Measurements from ENCODE around the gene TM2D3.

The TM2D3 gene, protein sequence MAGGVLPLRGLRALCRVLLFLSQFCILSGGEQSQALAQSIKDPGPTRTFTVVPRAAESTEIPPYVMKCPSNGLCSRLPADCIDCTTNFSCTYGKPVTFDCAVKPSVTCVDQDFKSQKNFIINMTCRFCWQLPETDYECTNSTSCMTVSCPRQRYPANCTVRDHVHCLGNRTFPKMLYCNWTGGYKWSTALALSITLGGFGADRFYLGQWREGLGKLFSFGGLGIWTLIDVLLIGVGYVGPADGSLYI

DNA sequence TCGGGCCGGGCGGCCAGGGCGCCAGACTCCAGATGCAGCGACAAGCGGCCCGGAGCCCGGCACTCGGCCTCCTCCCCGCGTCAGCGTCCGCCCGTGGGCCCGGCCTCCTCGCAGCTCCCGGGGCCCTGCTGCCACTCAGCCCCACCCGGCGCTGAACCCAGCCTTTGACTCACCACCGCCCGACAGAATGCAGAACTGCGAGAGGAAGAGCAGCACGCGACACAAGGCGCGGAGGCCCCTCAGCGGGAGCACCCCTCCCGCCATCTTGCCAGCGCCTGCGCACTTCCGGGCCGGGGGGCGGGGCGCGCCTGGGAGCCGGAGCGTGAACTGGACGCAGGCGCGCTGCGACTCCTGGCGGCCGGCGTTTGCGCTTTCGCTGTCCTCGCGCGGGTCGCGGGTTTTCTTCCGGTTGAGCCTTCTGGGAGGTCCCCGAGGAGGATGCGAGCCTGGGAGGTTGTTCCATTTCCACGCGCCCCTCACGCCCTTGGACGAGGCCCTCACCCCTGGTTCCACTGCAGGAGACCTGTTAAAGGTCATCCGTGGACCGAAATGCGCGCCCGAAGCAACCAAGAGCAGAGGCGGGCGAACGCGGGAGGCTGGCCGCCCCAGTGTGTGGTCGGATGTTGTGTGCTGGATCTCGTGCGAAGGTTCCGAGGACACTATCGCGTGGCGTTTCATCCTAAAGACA lies at the start of gene TM2D3:
TSS of gene TM2D3 (minus strand) at position 284 of the 688 bp plus-strand sequence. CDS start at position 264, 20 bp downstream.
- peak; percentile 87 to 95 (median 92) for DNase-seq

DNA sequence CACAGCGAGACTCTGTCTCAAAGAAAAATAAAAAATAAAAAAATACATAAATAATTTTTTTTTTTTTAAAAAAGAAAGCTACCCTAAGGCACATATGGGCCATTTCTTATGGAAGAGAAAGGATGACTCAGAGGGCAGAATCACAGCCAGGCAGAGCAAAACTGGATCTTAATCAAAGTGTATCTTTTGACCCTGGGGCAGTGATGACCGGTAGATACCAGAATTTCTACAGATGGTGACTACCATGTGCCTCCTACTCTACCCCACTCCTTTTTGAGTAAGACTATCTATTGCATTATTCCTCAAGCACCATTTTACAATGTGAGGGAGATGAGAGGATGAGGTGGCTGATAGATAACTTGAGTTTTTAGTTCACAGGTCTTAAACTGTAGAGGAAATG lies 46.1 kb upstream of the TM2D3 start:
- DNase-seq: no peak

GRCh38 chr15:101697488-101697887 lies 45.3 kb upstream of the TM2D3 start:
- DNase-seq: peak in 3 of 6 experiments; percentile 20 to 41 (median 30)

GRCh38 chr15:101696829-101697228 lies 44.6 kb upstream of the TM2D3 start:
- no peak for DNase-seq

GRCh38 chr15:101694261-101694660 lies 42.1 kb upstream of the TM2D3 start:
- DNase-seq: no peak

GRCh38 chr15:101692801-101693598 lies 40.8 kb upstream of the TM2D3 start:
- no peak for DNase-seq

DNA sequence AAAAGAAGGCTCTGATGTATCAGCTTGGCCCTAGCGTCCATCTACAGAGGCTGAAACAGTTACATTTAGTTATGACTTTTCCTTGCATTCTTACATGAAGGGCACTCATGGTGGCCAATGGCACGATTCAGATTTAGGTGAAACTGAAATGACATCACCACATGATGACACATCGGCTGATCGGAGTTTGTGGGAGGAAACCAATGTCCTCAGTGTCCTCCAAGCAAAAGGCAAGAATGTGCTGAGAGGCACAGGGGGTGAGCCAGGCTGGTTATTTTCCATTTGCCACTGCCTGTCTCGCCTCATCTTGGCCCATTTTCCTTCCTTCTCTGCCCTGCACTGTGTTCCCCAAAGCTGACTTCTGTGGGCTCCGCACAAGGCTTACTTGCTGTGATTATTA lies 37.7 kb upstream of the TM2D3 start:
- DNase-seq: no peak

DNA sequence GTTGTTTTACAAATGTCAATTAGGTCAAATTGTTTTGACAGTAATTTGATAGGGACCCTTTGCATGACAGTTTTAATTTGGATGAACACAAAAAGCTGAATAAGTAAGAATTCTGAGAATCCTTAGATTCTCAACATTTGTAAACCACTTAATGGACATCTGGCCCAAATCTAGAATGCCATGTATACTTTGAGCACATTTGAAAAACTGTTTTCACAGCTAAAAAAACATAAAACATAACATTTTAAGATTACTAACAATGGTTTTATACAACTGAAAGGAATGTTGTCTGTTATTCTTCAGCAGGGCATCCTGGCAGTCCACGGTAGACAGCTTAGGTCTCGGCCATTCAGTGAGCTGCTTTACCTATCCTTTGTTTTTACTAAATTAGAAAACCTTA lies 34.5 kb upstream of the TM2D3 start:
- DNase-seq: no peak

- no peak for DNase-seq
These were observed 32.7 kb upstream of the TM2D3 start for GRCh38 chr15:101684877-101685276.

- no peak for DNase-seq
These were observed 32.2 kb upstream of the TM2D3 start for GRCh38 chr15:101684384-101684783.

DNA sequence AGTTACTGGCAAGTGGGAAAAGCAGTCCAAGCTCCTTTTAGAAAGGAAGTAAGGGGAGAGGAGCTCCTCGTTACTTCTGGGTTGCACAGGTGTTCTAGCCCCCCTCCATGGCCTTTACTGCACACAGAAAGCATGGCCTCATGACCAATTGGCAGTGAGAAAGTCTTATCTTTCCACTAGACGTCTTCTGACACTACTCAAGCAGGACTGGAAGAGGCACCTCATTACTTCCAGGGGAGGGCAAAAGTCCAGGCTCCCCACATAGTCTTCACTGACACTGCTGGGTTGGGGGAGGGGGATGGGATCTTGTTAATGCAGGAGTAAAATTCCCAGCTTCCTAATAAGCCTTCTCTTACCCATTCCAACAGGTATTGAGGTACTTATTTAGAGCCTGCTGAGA lies 27.6 kb upstream of the TM2D3 start:
- no peak for DNase-seq

DNA sequence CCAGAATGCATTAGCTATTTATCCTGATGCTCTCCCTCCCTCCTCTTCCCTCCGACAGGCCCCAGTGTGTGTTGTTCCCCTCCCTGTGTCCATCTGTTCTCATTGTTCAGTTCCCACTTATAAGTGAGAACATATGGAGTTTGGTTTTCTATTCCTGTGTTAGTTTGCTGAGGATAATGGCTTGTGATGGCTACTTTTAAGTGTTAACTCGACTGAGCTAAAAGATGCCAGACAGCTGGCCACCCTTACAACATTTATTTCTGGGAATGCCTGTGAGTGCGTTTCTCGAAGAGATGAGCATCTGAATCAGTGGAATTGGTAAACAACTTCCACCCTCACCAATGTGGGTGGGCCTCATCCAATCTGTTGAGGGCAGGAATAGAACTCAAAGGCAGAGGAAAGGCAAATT lies 24.7 kb upstream of the TM2D3 start:
- DNase-seq: no peak

DNA sequence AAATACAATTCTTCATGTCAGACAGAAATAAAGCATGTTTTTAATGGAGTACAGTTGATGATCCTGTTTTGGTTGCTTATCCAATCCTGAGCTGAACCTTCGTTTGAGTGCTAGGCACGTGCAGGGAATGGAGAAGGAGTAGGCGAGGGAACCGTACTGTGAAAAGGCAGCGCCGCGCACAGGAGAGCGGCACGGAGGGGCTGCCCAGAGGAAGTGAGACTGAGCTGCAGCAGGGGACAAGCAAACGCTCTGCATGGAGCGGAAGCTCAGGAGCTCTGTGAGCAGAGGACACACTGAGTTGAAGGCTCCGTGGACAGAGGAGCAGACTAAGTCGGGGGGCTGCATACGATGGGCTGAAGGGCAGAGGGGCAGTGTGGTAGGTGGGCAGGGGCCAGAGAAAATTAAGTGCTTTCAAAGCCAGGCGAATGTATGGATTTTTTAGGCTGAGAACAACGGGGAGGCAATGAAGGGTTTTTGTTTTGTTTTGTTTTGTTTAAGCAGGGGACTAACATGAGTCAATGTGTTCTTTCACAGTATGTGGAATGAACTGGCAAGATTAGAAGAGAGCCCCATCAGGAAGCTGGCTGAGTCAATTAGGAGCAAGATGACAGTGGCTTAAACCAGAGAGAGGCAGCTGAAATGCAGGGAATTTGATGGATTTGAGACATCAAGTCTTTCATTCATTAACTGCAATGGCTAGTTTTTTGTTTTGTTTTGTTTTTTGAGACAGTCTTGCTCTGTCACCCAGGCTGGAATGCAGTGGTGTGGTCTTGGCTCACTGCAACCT lies 23.8 kb upstream of the TM2D3 start:
- no peak for DNase-seq

- no peak for DNase-seq
These were observed 22.8 kb upstream of the TM2D3 start for GRCh38 chr15:101675015-101675414.

DNA sequence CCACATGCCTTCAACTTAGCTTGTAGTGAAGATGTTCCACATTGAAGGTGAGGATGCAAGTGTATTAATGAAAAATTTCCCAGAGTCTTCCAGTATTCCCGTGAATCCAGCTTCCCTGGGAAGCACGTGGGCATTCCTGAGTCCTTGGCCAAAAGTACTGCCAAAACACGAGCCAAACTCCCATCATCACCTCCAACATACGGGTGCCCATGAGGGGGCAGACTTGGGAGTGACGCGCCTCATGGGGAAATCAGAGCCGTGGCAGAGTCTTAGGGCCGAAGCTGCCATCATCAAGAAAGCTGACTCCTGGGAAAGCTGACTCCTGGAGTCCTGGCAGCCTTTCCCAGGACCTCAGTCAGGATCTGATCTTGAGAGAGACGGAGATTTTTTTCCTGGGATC lies 20.1 kb upstream of the TM2D3 start:
- no peak for DNase-seq

DNA sequence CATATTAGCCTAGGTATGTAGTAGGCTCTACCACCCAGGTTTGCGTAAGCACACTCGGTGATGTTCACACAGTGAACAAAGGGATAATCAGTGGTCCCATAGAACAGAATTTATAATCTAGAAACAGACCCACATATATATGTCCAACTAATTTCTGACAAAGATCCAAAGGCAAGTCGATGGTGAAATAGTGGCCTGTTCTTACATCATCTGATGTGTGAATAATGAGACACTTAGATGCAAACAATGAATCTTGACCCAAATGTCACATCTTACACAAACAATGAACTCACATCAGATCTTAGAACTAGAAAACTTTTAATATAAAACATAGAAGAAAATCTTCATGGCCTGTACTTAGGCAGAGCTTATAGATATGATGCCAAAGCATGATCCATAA lies 17.6 kb upstream of the TM2D3 start:
- DNase-seq: no peak

DNA sequence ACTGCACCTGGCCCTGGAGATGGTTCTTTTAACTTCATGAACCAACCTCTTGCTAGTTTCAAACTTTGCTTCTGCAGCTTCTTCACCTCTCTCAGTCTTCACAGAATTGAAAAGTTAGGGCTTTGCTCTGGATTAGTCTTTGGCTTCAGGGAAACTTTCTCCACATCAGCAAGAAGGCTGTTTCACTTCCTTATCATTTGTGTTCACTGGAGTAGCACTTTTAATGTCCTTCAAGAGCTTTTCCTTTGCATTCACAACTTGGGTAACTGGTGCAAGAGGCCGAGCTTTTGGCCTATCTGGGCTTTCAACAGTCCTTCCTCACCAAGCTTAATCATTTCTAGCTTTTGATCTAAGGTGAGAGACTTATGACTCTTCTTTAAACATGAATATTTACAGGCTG lies 15.7 kb upstream of the TM2D3 start:
- DNase-seq: no peak

DNA sequence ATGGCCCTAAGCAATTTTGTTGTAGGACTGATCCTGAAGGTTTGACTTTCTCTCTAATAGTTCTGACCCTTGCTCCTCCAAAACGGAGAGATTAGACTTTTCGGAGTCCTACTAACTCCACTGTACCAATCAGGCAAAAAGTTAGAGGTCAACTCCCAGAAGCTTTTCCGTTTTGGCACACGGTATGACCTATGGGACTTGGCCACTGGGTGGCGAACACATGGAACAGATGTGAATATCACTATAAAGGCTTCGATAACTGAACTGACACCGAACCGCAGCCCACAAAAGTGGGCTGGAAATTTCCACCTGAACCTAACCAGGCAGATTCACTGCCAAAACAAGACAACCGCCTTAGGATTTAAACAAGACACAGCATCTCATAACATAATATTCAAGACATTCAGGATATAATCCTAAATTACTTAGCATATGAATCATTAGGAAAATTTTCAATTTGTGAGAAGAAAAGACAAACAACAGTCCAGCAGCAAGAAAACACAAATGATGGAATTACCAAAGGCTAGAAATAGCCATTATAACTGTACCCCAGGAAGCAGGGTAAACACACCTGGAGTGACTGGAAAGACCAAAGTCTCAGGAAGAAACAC lies 12.2 kb upstream of the TM2D3 start:
- no peak for DNase-seq

GRCh38 chr15:101662203-101662602 lies 10.0 kb upstream of the TM2D3 start:
- DNase-seq: no peak

DNA sequence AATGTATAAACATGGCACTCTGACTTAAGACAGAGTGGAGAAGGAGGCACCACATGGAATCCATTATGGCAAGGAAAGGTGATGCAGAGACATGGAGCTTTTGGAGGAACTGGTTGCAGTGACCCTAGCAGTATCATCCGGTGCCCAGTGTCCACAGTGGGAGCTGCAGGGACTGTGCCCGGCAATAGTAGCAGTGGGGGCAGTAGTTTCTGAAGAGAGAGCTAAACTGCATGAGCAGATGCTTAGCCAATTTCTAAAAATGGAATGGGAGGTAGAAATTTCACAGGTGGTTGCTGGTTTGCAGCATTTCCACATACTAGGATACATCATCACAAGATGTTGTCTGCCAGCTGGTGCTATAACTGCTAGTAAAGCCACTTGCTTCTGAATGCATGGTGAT lies 7.8 kb upstream of the TM2D3 start:
- no peak for DNase-seq

DNA sequence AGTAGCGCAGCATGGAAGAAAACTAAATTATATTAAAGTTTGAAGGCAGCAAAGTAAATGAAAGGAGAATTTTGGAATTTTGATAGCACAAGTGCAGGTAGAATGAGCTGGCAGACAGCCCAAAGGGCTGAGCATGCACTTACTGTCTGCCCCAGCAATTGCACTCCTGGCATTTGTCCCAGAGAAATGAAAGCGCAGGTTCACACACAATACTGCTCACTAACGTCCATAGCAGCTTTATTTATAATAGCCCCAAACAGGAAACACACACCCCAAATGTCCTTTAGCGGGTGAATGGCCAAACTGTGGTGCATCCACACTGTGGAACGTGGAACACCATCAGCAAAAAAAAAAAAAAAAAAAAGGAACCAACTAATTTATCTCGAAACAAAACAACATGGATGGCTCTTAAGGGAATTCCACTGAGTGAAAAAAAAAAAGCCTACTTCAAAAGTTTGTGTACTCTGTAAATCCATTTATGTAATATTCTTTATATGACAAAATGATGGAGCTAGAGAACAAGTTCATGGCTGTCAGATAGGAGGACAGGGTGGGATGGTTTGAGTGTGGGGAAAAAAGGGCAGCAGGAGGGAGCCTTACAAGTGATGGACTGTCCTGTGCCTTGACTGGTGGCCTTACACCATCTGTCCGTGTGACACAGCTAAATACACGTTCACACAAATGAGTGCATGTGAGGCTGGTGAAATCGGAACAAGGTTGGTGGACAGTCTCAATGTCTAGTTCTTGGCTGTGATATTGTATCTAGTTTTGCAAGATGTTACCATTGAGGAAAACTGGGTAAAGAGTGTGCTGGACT lies 6.0 kb upstream of the TM2D3 start:
- no peak for DNase-seq

DNA sequence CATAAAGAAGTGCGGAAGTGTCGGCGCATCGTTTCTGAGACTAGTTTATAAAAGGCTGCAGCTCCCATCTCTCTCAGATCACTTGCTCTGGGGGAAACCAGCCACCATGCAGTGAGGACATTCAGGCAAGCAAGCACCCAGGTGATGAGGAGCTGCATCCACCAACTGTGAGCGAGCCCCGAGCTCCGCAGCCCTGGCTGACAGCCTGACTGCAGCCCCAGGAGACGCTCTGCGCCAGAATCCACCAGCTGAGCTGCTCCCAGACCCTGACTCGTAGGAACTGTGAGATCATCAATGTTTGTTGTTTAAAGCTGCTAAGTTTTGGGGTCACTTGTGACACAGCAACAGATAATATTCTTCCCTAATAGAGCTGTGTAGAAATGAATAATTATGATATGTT lies 5.0 kb upstream of the TM2D3 start:
- no peak for DNase-seq
